K562 (cell line): ENCODE data around the gene ZNF787. TPM values are rescaled to one million over a fixed set of nuclear protein-coding genes. Genes with fewer than 3 reads are reported as not detected.
A peak's percentile ranks its signal among the peaks of the same experiment; 100 is the strongest.

Source experiments
- ATAC-seq: fragments of 200-7000 bp; cut with Tn5 transposase; 3 replicates; pipeline ENCODE4 v1.9.1; 2020; ENCODE audit warnings: moderate library complexity
- BruUV-seq: library from RNA; stranded (reverse); fragments of 400-500 nt; replicated peaks from 2 replicates; lab custom pipeline; 2021; lab: Mats Ljungman, UMichigan
- CTCF ChIA-PET: fragments of 300-600 bp; formaldehyde crosslinking; extraction: SDS; loops from one replicate; lab custom pipeline; 2021; ENCODE audit warnings: low intra/inter-chr PET ratio; lab: Yijun Ruan, JAX
- POLR2A ChIA-PET: fragments of 300-600, 350-650 bp; sonication (Branson Sonifier 250); formaldehyde crosslinking; extraction: SDS; loops from one replicate; lab custom pipeline; 2021; ENCODE audit warnings: antibody characterized with exemption, inconsistent platforms; lab: Yijun Ruan, JAX
- DNase-seq, 4 experiments: peaks; one replicate each; pipeline versions ENCODE4 v3.0.0 to v3.0.0-alpha.2; 2011 to 2018; ENCODE audit warnings: low spot score in 3 of 4, mixed read lengths in 3 of 4; ENCODE audit errors: extremely low read depth in 1 of 4
- FAIRE-seq: peaks from 2 replicates; lab custom pipeline; 2011; peaks lifted over from hg19 to GRCh38; lab: Jason Lieb, UNC
- H2AFZ ChIP-seq: 2 replicates; pipeline ENCODE4 v1.6.0; 2011; ENCODE audit warnings: low read depth, low read length, control low read depth, inconsistent platforms
- H3K27ac ChIP-seq: fragments of 200-600 bp; 3 replicates; pipeline ENCODE4 v1.8.0; 2011; ENCODE audit warnings: low read depth, mild to moderate bottlenecking, control low read depth, inconsistent platforms, low read length, moderate library complexity, mixed read lengths; ENCODE audit errors: extremely low read depth
- H3K27me3 ChIP-seq, 2 experiments: fragments of 300-600 bp in 1 of 2; 2 replicates in 1 of 2; 3 replicates in 1 of 2; pipeline versions ENCODE4 v1.6.0 to v1.8.0; 2011; ENCODE audit warnings: inconsistent platforms in 2 of 2, low read length in 2 of 2, mild to moderate bottlenecking in 1 of 2, mixed read lengths in 1 of 2, moderate library complexity in 1 of 2; ENCODE audit not compliant: control insufficient read depth in 2 of 2, insufficient read depth in 2 of 2
- H3K36me3 ChIP-seq: fragments of 300-600 bp; 3 replicates; pipeline ENCODE4 v1.8.0; 2011; ENCODE audit warnings: mild to moderate bottlenecking, low read length, inconsistent platforms; ENCODE audit not compliant: control insufficient read depth, insufficient read depth
- H3K4me1 ChIP-seq, 2 experiments: fragments of 200-600 bp in 1 of 2; replicated peaks in 1 of 2; 2 replicates in 1 of 2; 3 replicates in 1 of 2; pipeline versions ENCODE4 v1.5.1 to v1.8.0; 2011; ENCODE audit warnings: inconsistent platforms in 2 of 2, low read length in 2 of 2, mild to moderate bottlenecking in 1 of 2, mixed read lengths in 1 of 2, moderate library complexity in 1 of 2; ENCODE audit not compliant: control insufficient read depth in 2 of 2, insufficient read depth in 2 of 2
- H3K4me2 ChIP-seq: 2 replicates; pipeline ENCODE4 v1.6.1; 2011; ENCODE audit warnings: low read length, control low read depth, inconsistent platforms, mixed read lengths; ENCODE audit not compliant: insufficient read depth
- H3K4me3 ChIP-seq: fragments of 200-600 bp; sonication (generic), shearing (Covaris generic); 2 replicates; pipeline ENCODE4 v1.5.1; 2016; ENCODE audit warnings: control low read depth, inconsistent platforms
- H3K79me2 ChIP-seq: fragments of 200-600 bp; 3 replicates; pipeline ENCODE4 v1.8.0; 2011; ENCODE audit warnings: low read length, inconsistent platforms; ENCODE audit not compliant: control insufficient read depth, insufficient read depth
- H3K9ac ChIP-seq, 2 experiments: 2 replicates each; pipeline versions ENCODE4 v1.6.0 to v1.6.1; 2011; ENCODE audit warnings: low read depth in 2 of 2, low read length in 2 of 2, control low read depth in 1 of 2, inconsistent platforms in 1 of 2, mild to moderate bottlenecking in 1 of 2, mixed read lengths in 1 of 2; ENCODE audit not compliant: insufficient read depth in 1 of 2
- H3K9me1 ChIP-seq: one replicate; pipeline ENCODE4 v1.6.0; 2011; ENCODE audit warnings: inconsistent platforms, mild to moderate bottlenecking, low read length, moderate library complexity; ENCODE audit not compliant: control insufficient read depth, insufficient read depth
- H3K9me3 ChIP-seq: replicated peaks from 2 replicates; pipeline ENCODE4 v1.5.1; 2011; ENCODE audit warnings: low read depth, low read length, inconsistent platforms; ENCODE audit not compliant: control insufficient read depth, insufficient read depth
- H4K20me1 ChIP-seq: replicated peaks from 2 replicates; pipeline ENCODE4 v1.6.1; 2011; ENCODE audit warnings: low read length, inconsistent platforms, mixed read lengths; ENCODE audit not compliant: control insufficient read depth, insufficient read depth
- BRD9 ChIP-seq: fragments of 450-650 bp; IDR thresholded peaks from 2 replicates; pipeline ENCODE4 v1.6.1; 2018; ENCODE audit warnings: low read depth; ENCODE audit not compliant: partially characterized antibody
- KDM1A ChIP-seq, 2 experiments: fragments of 450-650 bp; IDR thresholded peaks; 2 replicates each; pipeline ENCODE4 v1.6.1; 2016; ENCODE audit warnings: mild to moderate bottlenecking in 2 of 2
- KHSRP ChIP-seq: fragments of 450-650 bp; IDR thresholded peaks from 2 replicates; pipeline ENCODE4 v1.6.1; 2017
- KLF6 ChIP-seq: fragments of 250-450 bp; sonication (Bioruptor Pico); IDR thresholded peaks from 2 replicates; pipeline ENCODE4 v1.4.0; 2020; ENCODE audit warnings: mild to moderate bottlenecking, moderate library complexity, borderline replicate concordance
- RBM25 ChIP-seq: fragments of 200-400 bp; formaldehyde crosslinking; IDR thresholded peaks from 2 replicates; pipeline ENCODE4 v1.6.1; 2018; ENCODE audit warnings: low read length, low read depth, moderate library complexity; ENCODE audit not compliant: severe bottlenecking
- ZNF146 ChIP-seq: IDR thresholded peaks from one replicate; pipeline ENCODE4 v1.6.1; 2018; ENCODE audit warnings: missing compliant biosample characterization; ENCODE audit not compliant: unreplicated experiment
- ZNF830 ChIP-seq: fragments of 250-450 bp; sonication (Bioruptor Pico); IDR thresholded peaks from 2 replicates; pipeline ENCODE4 v1.5.0; 2021; ENCODE audit warnings: mild to moderate bottlenecking
- WGBS: fragments of 100-300 bp; shearing (Covaris generic); methylation state at CpG from one replicate; pipeline ENCODE4 v1.1.6; 2016; ENCODE audit warnings: low coverage, mixed read lengths; ENCODE audit not compliant: insufficient coverage; ENCODE audit errors: missing lambda C conversion rate; 5-methylcytosine and 5-hydroxymethylcytosine counted together
- in situ Hi-C: fragments of 300-500 bp; cut with MboI; formaldehyde crosslinking; loops from 4 replicates; pipeline ENCODE4 v1.15.0; 2018; ENCODE audit warnings: inconsistent platforms, mixed read lengths
- intact Hi-C: fragments of 100-400 bp; cut with micrococcal nuclease; formaldehyde crosslinking; loops from 2 replicates; pipeline ENCODE4 v1.14.2; 2022
- polyA plus RNA-seq, 8 experiments: library from polyadenylated mRNA; depleted of rRNA in 4 of 8; stranded (reverse) in 5 of 8; unstranded in 3 of 8; fragments of >200 nt; fragmentation: Nextera tagmentation in 2 of 8; fragmentation: Illumina TruSeq in 1 of 8; extraction: Ambion mirVana in 2 of 8; extraction: Trizol in 1 of 8; gene quantifications; 2 replicates each; pipeline versions ENCODE4 v1.2.1 to v1.2.3, GENCODE V29; 2011 to 2014; ENCODE audit warnings: inconsistent platforms in 1 of 8, missing spikeins in 1 of 8
- total RNA-seq, 7 experiments: library from RNA; depleted of rRNA in 6 of 7; stranded (reverse); fragments of >200 nt in 6 of 7; fragmentation: Illumina TruSeq in 2 of 7; extraction: Trizol in 2 of 7; gene quantifications; 2 replicates each; pipeline versions ENCODE4 v1.2.1 to v1.2.3, GENCODE V29; 2011 to 2021; ENCODE audit warnings: low replicate concordance in 1 of 7

The ZNF787 gene
- total and polyA plus RNA-seq, 9 of the 15 experiments (the other 6 are each of a cell fraction or from before 2014, with no cell fraction given) = 0.45 to 77.6 (median 7.3) TPM

- in situ Hi-C loops = loop anchor here (25.0 kb wide), 1 partner anchor 987 kb away; the partner anchor contains the start of genes DNAAF3 and TNNI3
- Histone ChIP-seq H3K27me3 (no peaks in the 10 kb centered on the region), H3K36me3 (peaks cover 29% of the 10 kb centered on the region; the same call in 2 of the 3 replicates), H3K27ac (no peak overlapping the region), H3K4me3 (no peak overlapping the region), H3K9me3 (no peaks in the 10 kb centered on the region), H2AFZ (no peak overlapping the region), H3K9me1 (no peaks in the 10 kb centered on the region), H3K79me2 (peaks cover 7% of the 10 kb centered on the region), H3K4me1 (peaks cover 0 to 3% of the 10 kb centered on the region in 2 experiments; a peak in 2 of 5 replicates), H4K20me1 (no peaks in the 10 kb centered on the region; the same call in 1 of the 2 replicates), H3K4me2 (no peak overlapping the region), H3K9ac (no peak overlapping the region)
- CTCF ChIA-PET = no interaction called here
- TF ChIP-seq KLF6 (CRISPR knock-in tag) = no peak
- no peak for TF ChIP-seq BRD9
- TF ChIP-seq ZNF830 = no peak
- no peak for TF ChIP-seq KHSRP
- TF ChIP-seq RBM25 = peak; percentile 25
- peak; percentile 88 for TF ChIP-seq ZNF146 (CRISPR knock-in tag)
- TF ChIP-seq KDM1A (IDR thresholded peaks at IDR 0.05) = peak in 1 of 2 experiments; percentile 38; a peak in 1 of 4 replicates
- POLR2A ChIA-PET = no interaction called here
- DNase-seq = no peak
- no peak for ATAC-seq
- FAIRE-seq = no peak
- no TSS peak for BruUV-seq
- intact Hi-C loops = no loop called here
- 100% methylated on average over 5 of the region's 5 CpGs for WGBS
Observed at GRCh38 chr19:56149656-56150038, 28.6 kb upstream of the ZNF787 start.
